Sciatic nerve (tissue), 2 donors: ENCODE data around the gene SERPINB8. TPM values are rescaled to one million over a fixed set of nuclear protein-coding genes. Genes with fewer than 3 reads are reported as not detected.

Experiments
- ATAC-seq: fragments of 200-7000 bp; cut with Tn5 transposase; one replicate; pipeline ENCODE4 v1.9.1; 2020; ENCODE audit warnings: mild to moderate bottlenecking, moderate library complexity
- DNase-seq: peaks from one replicate; pipeline ENCODE4 v3.0.0-alpha.2; 2020; ENCODE audit warnings: low spot score
- intact Hi-C: fragments of 100-400 bp; cut with DNase I; formaldehyde crosslinking; loops from one replicate; pipeline ENCODE4 v1.14.2; 2022
- total RNA-seq: library from RNA; stranded (reverse); fragmentation: NEBNext Ultra II Directional; extraction: Animal tissue kit (Norgen Biotek cat#: 25700); gene quantifications from one replicate; pipeline ENCODE4 v1.2.1, GENCODE V29; 2021
- donor health status: DM: no; HTN: no; CAD: no.
- donor health status: DM: no; HTN: no; CAD: no.

The SERPINB8 gene
- total RNA-seq, 1 donor from 2014 or later: 16.5 TPM

DNA sequence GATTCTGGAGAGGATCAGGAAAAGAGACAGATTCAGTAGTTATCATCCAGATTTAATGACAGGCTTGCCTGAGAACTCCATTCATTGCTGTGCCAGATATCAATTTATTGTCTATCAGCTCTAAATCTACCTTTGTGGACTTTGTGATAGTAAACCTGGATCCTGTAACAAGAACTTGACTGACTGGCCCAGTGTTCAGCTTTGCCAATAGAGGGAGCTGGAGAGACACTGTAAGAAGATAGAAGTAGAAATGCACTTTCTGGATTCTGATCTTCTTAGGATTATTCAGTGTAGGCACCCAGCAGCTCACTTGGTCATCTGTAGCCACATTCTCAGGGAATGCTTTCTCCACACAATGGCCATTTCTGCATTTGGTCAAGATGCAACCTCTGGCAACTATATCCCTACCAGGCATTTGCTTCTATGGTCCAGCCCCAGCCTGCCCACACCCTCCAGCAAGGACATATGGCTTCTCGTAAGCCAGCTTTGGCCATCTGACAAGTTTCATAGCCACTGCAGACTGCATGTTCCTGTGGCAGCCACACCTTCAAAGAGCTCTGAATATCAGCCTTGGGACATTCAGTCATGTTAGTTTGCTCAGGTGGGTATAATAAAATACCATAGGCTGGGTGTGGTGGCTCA lies 6.1 kb upstream of the SERPINB8 start:
- DNase-seq (no peak), ATAC-seq (peak; percentile 50)
- intact Hi-C loops: no loop called here

DNA sequence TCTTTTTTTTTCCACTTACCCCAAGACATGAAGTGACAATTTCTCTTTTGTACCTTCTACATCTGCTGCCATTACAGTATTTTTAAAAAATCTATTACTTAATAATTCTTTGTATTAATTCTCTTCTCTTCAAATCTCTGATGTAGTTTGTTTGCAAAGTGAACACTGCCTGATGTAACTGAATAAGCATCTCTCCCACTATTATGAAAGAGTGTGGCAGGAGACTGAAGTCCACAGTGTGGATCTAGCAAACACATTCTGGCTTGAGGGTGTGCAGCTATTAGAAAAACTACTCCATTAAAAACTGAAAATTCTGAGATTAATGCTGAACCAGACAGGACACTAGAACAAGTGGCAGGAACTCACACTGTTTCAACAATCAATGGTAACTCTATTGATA lies 5.0 kb upstream of the SERPINB8 start:
- ATAC-seq (no peak), DNase-seq (no peak)
- intact Hi-C loops: no loop called here

DNA sequence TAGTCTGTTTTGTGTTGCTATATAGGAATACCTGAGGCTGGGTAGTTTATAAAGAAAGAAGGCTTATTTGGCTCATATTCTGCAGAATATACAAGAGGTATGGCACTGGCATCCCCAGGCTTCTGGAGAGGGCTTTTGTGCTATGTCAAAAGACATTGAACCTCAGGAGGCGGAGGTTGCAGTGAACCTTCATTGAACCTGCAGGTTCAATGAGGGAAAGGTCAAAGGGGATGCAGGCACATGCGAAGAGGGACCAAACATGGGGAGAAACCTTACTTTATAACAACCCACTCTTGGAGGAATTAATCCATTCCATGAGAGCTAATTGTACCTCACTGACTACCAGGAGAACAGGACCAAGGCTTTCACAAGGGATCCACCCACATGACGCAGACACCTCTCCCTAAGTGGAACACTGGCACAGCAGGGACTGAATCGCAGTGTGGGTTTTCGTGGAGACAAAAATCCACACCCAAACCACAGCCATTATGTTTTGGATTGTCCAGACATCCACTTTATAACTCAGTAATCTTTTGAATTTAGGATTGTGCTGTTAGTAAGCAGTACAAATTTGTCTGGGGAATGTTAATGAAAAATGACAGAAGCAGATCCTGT lies 4.1 kb upstream of the SERPINB8 start:
- intact Hi-C loops: no loop called here
- DNase-seq (no peak), ATAC-seq (no peak)

DNA sequence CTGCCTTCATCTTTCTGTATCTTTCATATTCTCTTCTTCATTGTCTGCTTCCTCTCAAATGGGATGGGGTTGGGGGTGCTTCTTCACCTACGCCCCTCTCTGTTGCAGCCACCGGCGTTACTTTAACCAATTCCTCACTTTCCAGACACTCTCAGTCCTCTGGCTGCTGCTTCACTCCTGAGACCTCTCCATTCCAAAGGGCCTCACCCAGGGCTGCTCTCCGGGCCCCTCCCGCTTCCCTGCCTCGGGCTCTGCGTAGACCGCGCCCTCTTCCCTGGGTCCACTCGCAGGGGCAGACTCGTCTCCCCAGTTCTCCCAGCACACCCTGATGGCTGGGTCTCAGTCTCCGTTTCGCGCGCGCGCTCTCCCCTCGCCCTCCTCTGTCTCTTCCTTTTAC lies 926 bp downstream of the SERPINB8 start:
- intact Hi-C loops: no loop called here
- ATAC-seq: peak; percentile 75
- DNase-seq: peak; percentile 69

DNA sequence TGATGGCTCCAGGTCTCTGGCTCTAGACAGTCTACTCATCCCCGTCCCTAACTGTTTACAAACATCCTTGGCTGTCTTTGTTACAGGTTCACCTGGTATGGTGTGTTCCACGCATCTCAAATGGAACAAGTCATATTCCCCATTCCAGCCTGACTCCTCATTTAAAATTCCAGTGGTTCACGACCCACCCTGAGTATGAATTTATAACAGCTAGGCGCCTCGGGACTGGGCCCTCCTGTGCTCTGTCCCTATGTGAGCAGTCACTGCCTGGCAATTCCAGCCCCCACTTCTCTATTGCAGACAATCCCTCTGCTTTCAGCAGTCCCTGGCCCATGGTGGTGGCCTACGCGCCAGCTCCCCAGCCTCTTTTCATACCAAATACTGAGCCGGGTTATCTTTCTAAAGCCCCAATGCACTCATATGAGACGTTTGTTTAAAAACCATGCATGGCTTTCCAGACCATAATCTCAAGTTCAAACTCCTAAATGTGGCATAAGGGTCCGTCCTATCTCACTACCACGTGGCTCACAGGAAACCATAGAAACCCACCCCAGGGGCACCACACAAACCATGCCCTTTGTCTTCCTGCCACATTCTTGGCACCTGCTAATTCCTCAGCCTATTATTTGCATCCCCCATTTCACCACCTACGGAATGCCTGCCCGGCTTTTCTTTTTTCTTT lies 1.6 kb downstream of the SERPINB8 start:
- intact Hi-C loops: no loop called here
- no peak for DNase-seq
- no peak for ATAC-seq

DNA sequence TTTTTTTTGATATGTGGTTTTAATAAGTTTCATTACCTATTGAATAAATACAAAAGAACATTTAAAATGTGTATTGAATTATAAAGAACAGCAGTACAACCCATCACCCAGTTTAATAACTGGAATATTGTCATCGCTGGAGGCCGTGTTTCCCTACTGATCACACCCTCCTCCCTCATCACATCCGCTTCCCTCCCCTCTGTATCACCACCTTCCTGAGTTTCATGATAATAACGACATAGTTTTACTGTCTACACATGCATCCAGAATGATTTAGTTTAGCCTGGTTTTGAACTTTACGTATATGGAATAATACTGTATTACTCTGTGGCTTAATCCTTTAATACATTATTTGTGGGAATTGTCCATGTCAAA lies 2.1 kb downstream of the SERPINB8 start:
- DNase-seq: no peak
- intact Hi-C loops: no loop called here
- no peak for ATAC-seq

DNA sequence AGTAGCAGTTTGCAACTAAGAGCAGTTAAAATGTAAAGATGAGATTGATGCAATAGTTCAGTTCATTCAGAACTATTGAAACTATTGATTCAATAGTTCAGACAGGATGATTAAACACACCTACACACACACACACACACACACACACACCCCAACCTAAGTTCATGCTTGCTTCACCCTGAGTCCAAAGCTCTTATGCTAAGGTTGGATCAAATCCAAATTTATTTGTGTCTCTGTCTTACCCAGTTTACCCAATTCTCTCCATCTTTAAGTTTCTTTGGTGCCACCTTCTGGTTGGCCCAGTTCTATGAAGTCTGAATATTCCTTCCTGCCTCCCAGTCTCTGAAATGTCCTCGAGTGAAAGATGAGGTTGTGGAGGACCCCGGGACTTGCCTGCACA lies 5.1 kb downstream of the SERPINB8 start:
- intact Hi-C loops: no loop called here
- ATAC-seq: no peak
- DNase-seq: no peak

DNA sequence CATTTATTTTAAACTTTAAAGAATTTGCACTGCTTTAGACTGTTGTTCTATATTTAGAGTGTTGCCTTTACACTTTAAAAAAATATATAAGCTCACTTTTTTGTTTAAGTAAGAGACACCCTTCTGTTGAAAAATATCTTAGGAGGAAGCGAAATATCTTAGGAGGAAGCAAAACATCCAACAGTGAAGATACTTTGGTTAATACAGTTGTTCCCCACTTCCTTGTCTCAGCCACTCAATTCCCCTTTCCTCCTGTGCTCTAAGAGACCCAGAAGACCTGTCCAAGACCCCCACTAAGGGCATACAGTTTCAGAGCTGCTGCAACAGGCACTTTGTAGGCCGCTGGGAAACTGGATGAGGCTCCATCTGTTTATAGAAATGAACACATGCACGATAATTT lies 5.7 kb downstream of the SERPINB8 start:
- ATAC-seq: no peak
- intact Hi-C loops: no loop called here
- DNase-seq: no peak

DNA sequence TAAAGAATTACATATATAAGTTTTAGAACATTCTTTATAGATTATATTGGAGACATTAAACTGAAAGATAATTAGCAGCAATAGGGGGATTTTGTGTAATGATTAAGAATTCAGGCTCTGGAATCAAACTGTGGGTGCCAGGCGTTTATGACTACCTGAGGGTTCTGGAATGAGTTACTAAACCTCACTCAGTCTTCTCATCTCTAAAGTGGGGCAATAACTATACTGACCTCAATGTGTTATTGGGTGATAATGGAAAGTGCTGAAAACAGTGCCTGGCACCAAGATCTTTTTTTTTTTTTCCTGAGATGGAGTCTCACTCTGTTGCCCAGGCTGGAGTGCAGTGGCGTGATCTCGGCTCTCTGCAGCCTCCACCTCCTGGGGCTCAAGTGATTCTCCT lies 7.2 kb downstream of the SERPINB8 start:
- intact Hi-C loops: no loop called here
- DNase-seq: no peak
- ATAC-seq: no peak

DNA sequence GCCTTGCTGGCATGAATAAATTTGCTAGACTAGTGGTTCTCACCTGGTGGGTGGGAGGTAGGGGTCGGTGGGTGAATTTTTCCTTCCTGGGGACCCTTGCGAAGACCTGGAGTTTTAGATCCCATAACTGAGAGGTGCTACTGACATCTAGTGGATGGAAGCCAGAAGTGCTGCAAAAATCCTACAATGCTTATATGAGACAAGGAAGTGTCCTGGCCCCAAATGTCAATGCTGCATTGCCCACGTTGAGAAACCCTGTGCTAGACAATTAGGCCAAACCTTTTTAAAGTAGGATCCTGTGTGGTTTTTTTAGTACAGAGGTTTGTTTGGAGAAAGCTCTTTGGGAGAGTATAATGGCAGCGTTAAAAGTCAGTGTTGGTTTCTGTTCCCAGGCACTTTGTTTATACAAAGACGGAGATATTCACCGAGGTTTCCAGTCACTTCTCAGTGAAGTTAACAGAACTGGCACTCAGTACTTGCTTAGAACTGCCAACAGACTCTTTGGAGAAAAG lies 9.6 kb downstream of the SERPINB8 start:
- ATAC-seq: peak; percentile 85
- intact Hi-C loops: no loop called here
- DNase-seq: no peak

DNA sequence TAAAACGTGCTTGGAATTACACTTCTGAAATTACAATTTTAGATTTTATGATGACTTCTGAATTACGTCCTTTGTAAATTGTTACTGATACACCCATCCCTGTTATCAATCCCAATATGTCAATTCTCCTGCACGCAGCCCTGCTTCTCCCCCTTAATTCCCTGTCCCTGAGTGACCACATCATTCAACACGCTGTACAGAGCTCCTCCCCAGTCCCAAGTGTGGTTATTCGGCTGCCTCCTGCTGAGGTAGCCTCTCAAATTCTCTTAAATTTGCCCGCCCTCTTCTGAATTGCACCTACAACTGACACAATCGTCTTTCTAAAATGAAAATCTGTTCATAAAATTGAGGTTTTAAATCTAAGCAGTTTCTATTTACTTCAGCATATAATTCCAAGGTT lies 10.1 kb downstream of the SERPINB8 start:
- ATAC-seq: peak; percentile 67
- intact Hi-C loops: no loop called here
- DNase-seq: no peak

DNA sequence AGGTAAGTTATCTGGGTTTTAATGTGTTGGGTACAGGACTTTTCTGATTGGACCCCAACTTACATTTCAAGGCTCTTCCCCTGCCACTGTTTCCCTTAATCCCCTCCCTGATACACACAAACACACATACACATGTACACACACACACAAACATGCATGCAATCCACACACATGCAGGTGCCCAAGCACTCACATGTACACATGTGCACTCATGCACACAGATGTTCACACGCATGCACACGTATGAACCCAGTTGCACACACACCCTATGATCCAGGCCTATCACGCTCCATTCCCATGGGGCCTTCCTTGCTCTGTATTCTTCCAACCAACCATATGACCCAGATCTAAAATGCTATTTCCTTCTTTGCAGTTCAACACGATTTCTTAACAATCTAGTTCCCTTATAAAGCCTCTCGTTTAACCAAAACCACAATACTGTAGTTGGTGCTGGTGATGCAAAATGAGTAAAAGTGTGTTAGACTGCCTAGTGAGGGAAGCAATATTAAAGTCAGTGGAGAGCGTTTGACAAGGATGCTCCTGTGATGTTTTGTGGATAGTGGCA lies 11.1 kb downstream of the SERPINB8 start:
- peak; percentile 25 for ATAC-seq
- intact Hi-C loops: no loop called here
- no peak for DNase-seq

DNA sequence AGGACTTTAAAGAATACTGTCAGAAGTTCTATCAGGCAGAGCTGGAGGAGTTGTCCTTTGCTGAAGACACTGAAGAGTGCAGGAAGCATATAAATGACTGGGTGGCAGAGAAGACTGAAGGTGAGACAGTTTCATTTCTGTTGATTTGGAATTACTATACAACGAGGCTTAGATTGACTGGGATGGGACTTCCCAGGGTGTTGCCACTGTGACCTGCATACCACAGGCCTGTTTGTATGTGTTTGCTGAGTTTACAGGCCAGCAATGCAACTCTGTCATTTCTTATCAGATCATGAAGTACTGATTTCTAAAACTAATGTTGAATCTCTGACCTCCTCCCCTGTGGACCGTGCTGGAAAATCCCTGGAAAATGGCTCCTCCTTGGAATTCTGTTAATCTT lies 11.8 kb downstream of the SERPINB8 start:
- ATAC-seq: no peak
- DNase-seq: no peak
- intact Hi-C loops: no loop called here

DNA sequence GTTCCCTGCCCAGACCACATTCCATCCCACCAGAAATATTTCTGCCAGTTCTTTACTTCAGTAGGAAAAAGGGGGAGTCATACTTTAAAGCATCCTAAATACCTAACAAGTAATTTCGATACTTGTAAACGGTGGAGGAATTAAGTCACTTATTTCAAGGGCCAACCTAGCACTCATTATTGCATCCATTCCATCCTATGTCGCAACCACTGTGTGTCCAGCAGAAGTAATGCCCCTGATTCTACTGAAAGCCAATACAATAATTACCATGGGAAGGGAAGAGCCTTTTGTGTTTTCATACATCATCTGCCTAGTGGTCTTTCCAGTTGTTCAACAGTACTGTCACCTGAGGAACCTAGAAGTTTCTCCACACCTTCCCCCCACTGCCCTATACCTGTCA lies 12.5 kb downstream of the SERPINB8 start:
- DNase-seq (no peak), ATAC-seq (no peak)
- intact Hi-C loops: no loop called here

DNA sequence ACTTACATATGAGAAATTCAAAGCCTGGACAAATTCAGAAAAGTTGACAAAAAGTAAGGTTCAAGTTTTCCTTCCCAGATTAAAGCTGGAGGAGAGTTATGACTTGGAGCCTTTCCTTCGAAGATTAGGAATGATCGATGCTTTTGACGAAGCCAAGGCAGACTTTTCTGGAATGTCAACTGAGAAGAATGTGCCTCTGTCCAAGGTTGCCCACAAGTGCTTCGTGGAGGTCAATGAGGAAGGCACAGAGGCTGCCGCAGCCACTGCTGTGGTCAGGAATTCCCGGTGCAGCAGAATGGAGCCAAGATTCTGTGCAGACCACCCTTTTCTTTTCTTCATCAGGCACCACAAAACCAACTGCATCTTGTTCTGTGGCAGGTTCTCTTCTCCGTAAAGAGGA lies 17.0 kb downstream of the SERPINB8 start:
- no peak for DNase-seq
- no peak for ATAC-seq
- intact Hi-C loops: no loop called here

DNA sequence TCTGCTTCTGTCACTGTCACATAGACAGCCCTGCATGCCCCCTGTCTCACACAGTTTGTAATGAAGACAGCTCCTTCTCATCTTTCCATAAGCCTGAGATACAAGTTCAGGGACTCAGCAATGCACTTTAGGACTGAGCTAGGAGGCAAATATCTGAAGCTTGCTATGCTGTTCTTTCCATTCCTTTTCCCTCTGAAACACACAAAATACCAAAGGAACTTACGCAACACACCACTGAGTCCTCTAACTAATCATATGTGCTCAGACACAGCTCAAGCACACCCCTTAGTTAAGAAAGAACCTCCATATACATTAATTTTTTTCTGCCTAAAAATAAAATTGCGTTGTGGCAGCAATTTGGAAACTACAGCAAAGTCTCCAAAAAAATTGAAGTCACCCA lies 17.9 kb downstream of the SERPINB8 start:
- intact Hi-C loops: no loop called here
- ATAC-seq: no peak
- DNase-seq: no peak

DNA sequence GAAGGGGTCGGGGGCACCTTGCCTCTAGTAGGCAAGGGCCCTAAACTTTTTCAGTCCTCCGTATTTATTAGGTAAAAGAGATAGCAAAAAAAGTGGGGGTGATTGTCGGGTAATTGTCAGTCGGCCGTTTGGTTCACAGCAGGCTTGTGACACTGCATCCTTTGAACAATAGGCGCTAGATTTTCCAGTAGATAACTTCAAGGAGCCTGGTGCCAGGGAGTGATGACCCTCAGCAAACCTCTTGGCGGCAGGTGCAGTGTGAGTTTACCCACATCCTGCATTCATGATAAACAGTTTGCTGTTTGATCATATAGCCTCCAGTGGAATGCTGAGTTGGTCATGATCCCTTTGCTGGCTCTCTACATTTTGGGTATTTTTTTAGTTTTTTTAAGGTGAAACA lies 22.9 kb downstream of the SERPINB8 start:
- ATAC-seq: no peak
- DNase-seq: no peak
- intact Hi-C loops: no loop called here

DNA sequence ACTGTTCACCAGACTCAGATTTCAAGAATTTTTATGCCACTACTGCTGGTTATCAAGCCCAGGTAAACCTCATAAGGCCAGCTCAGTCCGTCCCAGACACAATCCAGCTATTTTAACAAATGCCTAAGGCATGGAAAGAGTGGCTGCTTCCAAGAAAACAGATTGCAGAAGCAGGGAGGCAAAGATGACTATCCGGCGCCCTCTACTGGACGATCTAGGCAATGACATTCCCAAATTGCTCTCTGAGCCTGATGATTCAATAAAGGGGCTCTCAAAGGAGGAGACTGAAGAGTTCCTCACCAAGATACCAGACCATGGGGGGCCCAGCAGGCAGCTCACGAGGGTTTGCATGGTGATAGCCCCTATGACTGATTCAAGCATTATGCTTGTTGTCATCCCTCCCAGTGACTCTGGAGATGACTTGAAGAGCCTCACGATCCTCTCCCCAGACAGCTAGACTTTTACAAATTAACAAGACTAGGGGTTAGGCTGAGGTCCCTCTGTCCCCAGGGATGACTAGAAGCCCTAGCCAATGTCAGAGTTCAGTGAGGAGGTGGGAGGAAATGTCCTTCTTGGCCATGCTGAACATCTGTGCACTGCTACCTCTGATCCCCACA lies 25.0 kb downstream of the SERPINB8 start:
- ATAC-seq (peak; percentile 53), DNase-seq (no peak)
- intact Hi-C loops: no loop called here

DNA sequence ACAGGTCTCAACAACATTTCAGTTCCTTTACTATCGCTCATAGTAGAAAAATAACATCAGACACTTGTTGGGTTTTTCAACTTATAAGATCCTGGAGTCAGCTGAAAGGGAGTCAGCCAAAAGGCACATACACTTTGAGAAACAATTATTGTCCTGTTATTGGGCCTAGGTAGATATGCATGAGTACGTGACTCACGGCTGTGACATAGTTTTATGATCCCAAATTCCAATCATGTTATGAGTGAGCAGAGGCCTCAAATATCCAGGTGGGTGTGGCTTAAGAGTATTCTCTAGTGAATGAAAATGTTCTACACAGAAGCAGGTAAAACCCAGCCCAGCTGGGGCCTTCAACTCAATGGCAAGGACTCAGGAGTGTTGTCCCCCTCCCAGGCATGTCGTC lies 27.2 kb downstream of the SERPINB8 start:
- DNase-seq: no peak
- no peak for ATAC-seq
- intact Hi-C loops: no loop called here

DNA sequence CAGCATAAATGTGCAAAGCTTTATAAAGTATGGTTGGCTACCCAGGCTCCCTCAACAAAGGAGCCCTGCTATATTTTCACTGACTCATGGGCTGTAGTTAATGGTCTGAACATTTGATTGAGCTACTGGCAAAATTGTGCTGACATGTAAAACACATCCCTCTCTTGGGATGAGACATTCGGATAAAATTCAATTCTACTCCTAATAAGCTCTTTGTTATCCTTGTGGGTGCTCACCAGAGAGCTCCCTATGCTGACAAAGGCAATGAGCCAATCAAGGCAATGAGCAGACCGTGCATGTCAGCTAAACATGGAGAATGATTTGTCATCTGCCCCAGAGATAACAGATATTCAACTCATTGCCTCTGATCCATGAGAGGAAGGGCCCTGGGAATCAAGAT lies 27.7 kb downstream of the SERPINB8 start:
- ATAC-seq: no peak
- intact Hi-C loops: no loop called here
- no peak for DNase-seq
